GM18517 (cell line): ENCODE results near the gene PMVK.
A peak's percentile ranks its signal among the peaks of the same experiment; 100 is the strongest.
"Not testable (repeated sequence)": the region's sequence is repeated elsewhere in the genome, so short reads cannot be mapped to it uniquely, and the experiment has no call there.

ENCODE experiments used
- ATAC-seq: cut with Tn5 transposase; IDR thresholded peaks from one replicate; pipeline ENCODE4 v1.9.1; 2021; ENCODE audit warnings: mild to moderate bottlenecking, moderate library complexity; ENCODE audit not compliant: unreplicated experiment

PMVK gene

GRCh38 chr1:154936555-154937084 lies at the start of gene PMVK:
Gene PMVK (minus strand): TSS chr1:154936719. CDS start chr1:154936685, 34 bp downstream.
- peak; percentile 61 for ATAC-seq

GRCh38 chr1:154983776-154984466 lies 47.4 kb upstream of the PMVK start:
- no peak for ATAC-seq

GRCh38 chr1:154982897-154983648 lies 46.6 kb upstream of the PMVK start, which contains the start of gene FLAD1:
Gene FLAD1 (plus strand): TSS chr1:154983344. CDS start chr1:154983695, 351 bp downstream.
- peak; percentile 93 for ATAC-seq

- no peak for ATAC-seq
Measured at GRCh38 chr1:154982341-154982740, 45.8 kb upstream of the PMVK start.

- ATAC-seq = no peak
Measured at GRCh38 chr1:154978360-154978759, 41.8 kb upstream of the PMVK start.

- ATAC-seq = not testable (repeated sequence)
Measured at GRCh38 chr1:154977762-154978161, 41.2 kb upstream of the PMVK start.

- no peak for ATAC-seq
Measured at GRCh38 chr1:154975409-154976059, 39.0 kb upstream of the PMVK start.

GRCh38 chr1:154974808-154975408 lies 38.4 kb upstream of the PMVK start:
- peak; percentile 45 for ATAC-seq

- ATAC-seq = peak; percentile 73
Measured at GRCh38 chr1:154974102-154974807, 37.7 kb upstream of the PMVK start, which contains the start of gene CKS1B. Gene CKS1B (plus strand): TSS chr1:154974681. CDS start chr1:154974746, 65 bp downstream.

- ATAC-seq = no peak
Measured at GRCh38 chr1:154973344-154974101, 37.0 kb upstream of the PMVK start.

GRCh38 chr1:154972517-154973343 lies 36.2 kb upstream of the PMVK start:
- ATAC-seq = no peak

- no peak for ATAC-seq
Measured at GRCh38 chr1:154972213-154972516, 35.6 kb upstream of the PMVK start.

- ATAC-seq = no peak
Measured at GRCh38 chr1:154971341-154971998, 35.0 kb upstream of the PMVK start.

GRCh38 chr1:154970631-154971340 lies 34.3 kb upstream of the PMVK start, which contains the start of gene SHC1:
Gene SHC1 (minus strand): TSS chr1:154970747. CDS start chr1:154970526, 221 bp downstream.
- ATAC-seq = no peak

- ATAC-seq = no peak
Measured at GRCh38 chr1:154969860-154970452, 33.4 kb upstream of the PMVK start.

GRCh38 chr1:154969246-154969645 lies 32.7 kb upstream of the PMVK start:
- no peak for ATAC-seq

- ATAC-seq = no peak
Measured at GRCh38 chr1:154968731-154969130, 32.2 kb upstream of the PMVK start.
